Aorta (tissue), 5 donors: ENCODE measurements around the gene PSMB9. TPM values are rescaled to one million over a fixed set of nuclear protein-coding genes. Genes with fewer than 3 reads are reported as not detected.
"Not testable (repeated sequence)": the region's sequence is repeated elsewhere in the genome, so short reads cannot be mapped to it uniquely, and the experiment has no call there.

Source experiments
- ATAC-seq: fragments of 200-7000 bp; cut with Tn5 transposase; one replicate; pipeline ENCODE4 v1.9.1; 2022; ENCODE audit warnings: moderate library complexity; ENCODE audit not compliant: low FRiP score
- DNase-seq, 2 donors: peaks; one replicate each; pipeline ENCODE4 v3.0.0-alpha.2; 2020
- H3K27ac ChIP-seq, 2 donors: one replicate each; pipeline ENCODE4 v1.5.1; 2013; ENCODE audit warnings: low read length in 2 of 2, mild to moderate bottlenecking in 2 of 2, moderate library complexity in 2 of 2, control low read depth in 1 of 2, inconsistent platforms in 1 of 2, low read depth in 1 of 2
- H3K27me3 ChIP-seq, 2 donors: one replicate each; pipeline ENCODE4 v1.6.1; 2013; ENCODE audit warnings: control low read depth in 1 of 2, low read length in 1 of 2, mild to moderate bottlenecking in 1 of 2, moderate library complexity in 1 of 2; ENCODE audit not compliant: insufficient read depth in 2 of 2, control insufficient read depth in 1 of 2
- H3K36me3 ChIP-seq, 2 donors: one replicate each; pipeline ENCODE4 v1.6.1; 2013; ENCODE audit warnings: control low read depth in 1 of 2, low read length in 1 of 2, mild to moderate bottlenecking in 1 of 2; ENCODE audit not compliant: insufficient read depth in 2 of 2, control insufficient read depth in 1 of 2
- H3K4me1 ChIP-seq, 2 donors: one replicate each; pipeline ENCODE4 v1.6.1; 2013; ENCODE audit warnings: low read length in 2 of 2, control low read depth in 1 of 2, mild to moderate bottlenecking in 1 of 2, moderate library complexity in 1 of 2; ENCODE audit not compliant: insufficient read depth in 2 of 2, control insufficient read depth in 1 of 2
- H3K4me3 ChIP-seq, 2 donors: one replicate each; pipeline ENCODE4 v1.5.1; 2013; ENCODE audit warnings: low read length in 2 of 2, control low read depth in 1 of 2, mild to moderate bottlenecking in 1 of 2
- H3K9me3 ChIP-seq: one replicate; pipeline ENCODE4 v1.6.1; 2013; ENCODE audit warnings: mild to moderate bottlenecking, low read length; ENCODE audit not compliant: control insufficient read depth
- WGBS, 2 donors: extraction: QIAGEN DNeasy Blood & Tissue Kit; methylation state at CpG; one replicate each; pipeline ENCODE4 v1.1.7; 2013; 5-methylcytosine and 5-hydroxymethylcytosine counted together
- intact Hi-C, 2 donors: fragments of 100-400 bp; cut with DNase I; formaldehyde crosslinking; loops; one replicate each; pipeline versions ENCODE4 v1.14.2 to v1.15.0; 2022
- polyA plus RNA-seq, 2 donors: library from polyadenylated mRNA; stranded (reverse); fragments of 200-250 nt; gene quantifications; one replicate each; pipeline ENCODE4 v1.2.3, GENCODE V29; 2013
- total RNA-seq, 2 donors: library from RNA; stranded (reverse); fragmentation: NEBNext Ultra II Directional; extraction: Animal tissue kit (Norgen Biotek cat#: 25700); gene quantifications; one replicate each; pipeline ENCODE4 v1.2.1, GENCODE V29; 2021
- donor health status: healthy with polysubstance abuse.
- donor health status: Bipolar disorder and iron deficiency.
- donor health status: DM: no; HTN: no; CAD: no.
- donor health status: DM: no; HTN: no; CAD: no.
- donor health status: DM: yes; HTN: yes; CAD: no.

Gene PSMB9
- total and polyA plus RNA-seq, 4 donors = 24.9 to 42.8 (median 33.3) TPM

DNA sequence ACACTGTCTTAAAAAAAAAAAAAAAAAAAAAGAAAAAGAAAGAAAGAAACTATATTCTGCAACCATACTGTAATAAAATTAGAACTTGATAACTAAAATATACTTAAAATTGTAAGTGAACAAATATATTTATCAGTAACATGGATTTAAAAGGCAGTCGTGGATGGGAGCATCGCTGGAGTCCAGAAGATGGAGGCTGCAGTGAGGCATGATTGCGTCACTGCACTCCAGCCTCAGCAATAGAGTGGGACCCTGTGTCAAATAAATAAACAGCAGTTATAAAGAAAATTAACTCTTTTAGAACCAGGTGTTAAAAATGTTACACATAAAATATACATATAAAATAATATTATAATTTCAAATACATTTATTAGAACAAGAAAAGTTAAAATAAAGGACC is 8.7 kb downstream of the PSMB9 start:
- H3K4me1 ChIP-seq = no peaks in the 10 kb centered on the region
- no peaks in the 10 kb centered on the region for H3K27me3 ChIP-seq
- H3K27ac ChIP-seq = no peak overlapping the region
- H3K9me3 ChIP-seq = no peaks in the 10 kb centered on the region
- ATAC-seq (no peak), DNase-seq (no peak)
- no peak overlapping the region for H3K4me3 ChIP-seq
- intact Hi-C loops = no loop called here
- H3K36me3 ChIP-seq = no peaks in the 10 kb centered on the region
- 83 to 85% methylated on average over 3 of the region's 3 CpGs for WGBS, 2 donors

DNA sequence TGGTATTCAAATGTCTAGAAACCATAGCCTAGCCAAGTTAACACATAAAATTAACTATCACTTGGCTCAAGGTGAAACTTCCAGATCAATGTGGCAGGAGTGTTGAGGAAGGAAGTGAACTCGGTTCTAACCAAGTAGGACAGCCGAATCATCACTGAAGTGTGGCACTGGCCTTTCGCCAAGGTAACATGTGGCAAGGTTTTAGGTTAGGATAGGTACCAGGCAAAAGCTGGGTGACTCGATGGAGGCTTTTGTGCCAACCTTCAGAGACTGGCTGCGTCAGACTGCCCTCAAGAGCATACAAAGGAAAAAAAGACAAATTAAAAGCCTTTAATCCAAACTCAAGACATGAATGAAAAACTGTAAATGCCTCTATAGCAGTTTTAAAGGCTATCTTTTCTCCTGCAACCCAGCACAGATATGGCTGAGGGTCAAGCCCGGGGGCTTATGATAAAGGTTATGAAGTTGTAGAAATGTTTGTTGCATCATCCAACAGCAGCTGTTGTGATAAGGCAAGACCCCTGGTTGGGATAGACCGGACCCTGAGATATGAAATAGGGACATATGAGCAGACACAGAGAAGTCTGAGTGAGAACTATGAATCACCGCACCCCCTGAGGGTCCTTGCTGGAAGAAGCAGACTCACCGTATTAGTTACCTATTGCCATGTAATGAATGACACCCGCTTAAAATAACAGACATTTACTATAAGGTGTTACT is 11.9 kb downstream of the PSMB9 start:
- WGBS, 2 donors = 71 to 72% methylated on average over 10 of the region's 10 CpGs
- H3K27ac ChIP-seq = no peak overlapping the region
- no peaks in the 10 kb centered on the region for H3K4me1 ChIP-seq
- no peak overlapping the region for H3K4me3 ChIP-seq
- H3K36me3 ChIP-seq = no peaks in the 10 kb centered on the region
- H3K9me3 ChIP-seq = no peaks in the 10 kb centered on the region
- ATAC-seq (no peak), DNase-seq (no peak)
- no peaks in the 10 kb centered on the region for H3K27me3 ChIP-seq
- intact Hi-C loops = loop anchor here (5.0 kb wide), 2 partner anchors 34 to 39 kb away; no protein-coding TSS in a partner anchor

DNA sequence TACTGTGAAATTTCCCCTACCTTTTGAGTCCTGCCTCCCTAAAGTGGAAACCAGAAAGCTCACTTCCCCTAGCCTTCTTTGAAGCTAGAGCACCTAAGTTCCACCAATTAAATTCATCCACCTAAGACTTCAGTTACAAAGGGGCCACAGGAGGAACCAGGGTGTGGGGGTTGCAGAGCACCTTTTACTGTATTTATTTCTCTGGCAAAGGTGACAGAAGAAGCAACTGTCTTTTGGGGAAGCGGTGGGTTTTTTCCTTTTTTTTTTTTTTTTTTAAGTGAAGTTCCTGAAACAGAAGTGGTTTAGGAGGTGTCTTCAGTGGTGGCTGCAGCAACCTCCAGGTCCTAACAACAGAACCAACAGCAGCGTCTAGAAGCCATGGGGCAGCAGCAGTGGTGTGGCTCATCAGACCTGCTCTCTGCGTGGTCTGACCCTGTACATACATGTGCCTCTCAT is 13.1 kb downstream of the PSMB9 start:
- intact Hi-C loops = loop anchor here (5.0 kb wide), 2 partner anchors 35 to 40 kb away; no protein-coding TSS in a partner anchor
- no peak overlapping the region for H3K27ac ChIP-seq
- ATAC-seq = no peak

DNA sequence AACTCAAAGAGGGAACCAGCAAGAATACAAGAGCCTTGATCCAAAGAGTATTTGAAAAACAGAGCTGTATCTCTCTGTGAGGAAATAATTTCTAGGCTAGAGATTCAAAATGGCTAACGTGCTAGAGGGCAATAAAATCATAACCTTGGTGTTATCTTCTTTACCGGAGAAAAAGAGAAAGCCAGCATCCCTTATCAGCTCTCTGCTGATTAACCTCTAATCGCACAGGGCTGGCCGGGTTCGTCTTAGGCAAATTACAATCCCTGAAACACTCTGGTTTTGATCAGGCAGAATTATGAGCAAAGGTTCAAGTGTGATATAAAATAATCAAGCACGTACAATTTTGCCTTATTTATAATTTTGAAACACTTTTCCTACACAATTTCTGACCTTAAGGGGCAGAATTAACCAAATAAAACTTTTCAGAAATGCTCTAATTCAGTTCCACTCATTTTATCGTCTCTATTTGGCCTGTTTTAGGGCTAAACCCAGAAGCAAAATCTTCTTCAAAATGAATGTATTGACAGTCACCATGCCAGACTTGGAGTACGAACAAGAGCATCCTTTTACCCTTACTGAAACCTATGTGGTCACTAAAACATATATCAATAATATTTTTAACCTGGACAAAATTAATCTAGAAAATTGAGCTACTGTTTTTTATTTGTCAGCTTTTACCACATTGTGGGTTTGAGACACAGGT is 13.7 kb downstream of the PSMB9 start:
- ATAC-seq (no peak), DNase-seq (no peak)
- H3K36me3 ChIP-seq = no peaks in the 10 kb centered on the region
- H3K27me3 ChIP-seq = no peaks in the 10 kb centered on the region
- no peaks in the 10 kb centered on the region for H3K9me3 ChIP-seq
- no peak overlapping the region for H3K4me3 ChIP-seq
- WGBS, 2 donors = 51 to 53% methylated on average over 8 of the region's 8 CpGs
- intact Hi-C loops = loop anchor here (1.0 to 5.0 kb wide), 3 partner anchors 29 to 40 kb away; partner anchors contain the start of gene TAP2 (in 1 of the 2)
- no peaks in the 10 kb centered on the region for H3K4me1 ChIP-seq
- H3K27ac ChIP-seq = no peak overlapping the region

More for the DNA sequence above, 13.1 kb downstream of the PSMB9 start:
- 63 to 76% methylated on average over 3 of the region's 3 CpGs for whole genome bisulfite sequencing, 2 donors
- Histone ChIP-seq H3K4me3 (no peak overlapping the region), H3K4me1 (no peaks in the 10 kb centered on the region), H3K36me3 (no peaks in the 10 kb centered on the region), H3K27me3 (no peaks in the 10 kb centered on the region), H3K9me3 (no peaks in the 10 kb centered on the region)
- no peak for DNase-seq

DNA sequence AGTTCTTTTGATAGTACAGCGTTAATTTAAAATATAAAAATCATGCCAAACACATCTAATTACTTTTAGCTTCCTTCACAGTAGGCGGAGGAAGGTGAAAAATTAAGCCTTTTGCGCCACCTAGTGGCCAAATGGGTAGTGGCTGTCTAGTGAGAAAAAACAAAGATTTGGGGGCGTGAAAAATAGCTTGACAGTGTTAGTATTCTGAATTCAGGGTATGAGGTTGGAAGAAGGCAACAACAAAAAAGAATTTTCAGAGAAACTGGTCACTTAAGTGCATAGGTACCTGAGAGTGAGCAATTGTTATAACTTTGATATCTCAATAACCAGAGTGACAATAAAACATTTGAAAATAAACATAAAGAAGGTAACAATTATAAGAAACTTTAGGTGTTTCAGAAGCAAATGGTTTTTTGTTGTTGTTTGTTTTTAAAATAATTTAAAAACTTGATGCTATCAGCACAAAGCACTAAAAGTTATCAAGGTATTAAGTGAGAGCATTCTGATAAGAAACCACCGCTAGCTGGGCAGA is 14.3 kb downstream of the PSMB9 start:
- intact Hi-C loops = loop anchor here (1.0 to 5.0 kb wide), 3 partner anchors 30 to 41 kb away; partner anchors contain the start of gene TAP2 (in 1 of the 2)
- Histone ChIP-seq H3K9me3 (no peaks in the 10 kb centered on the region), H3K4me1 (no peaks in the 10 kb centered on the region), H3K27ac (no peak overlapping the region), H3K36me3 (no peaks in the 10 kb centered on the region), H3K4me3 (no peak overlapping the region), H3K27me3 (no peaks in the 10 kb centered on the region)
- 11 to 19% methylated on average over 5 of the region's 5 CpGs for WGBS, 2 donors
- ATAC-seq (peak; percentile 84), DNase-seq (peak; percentile 86 to 92)

DNA sequence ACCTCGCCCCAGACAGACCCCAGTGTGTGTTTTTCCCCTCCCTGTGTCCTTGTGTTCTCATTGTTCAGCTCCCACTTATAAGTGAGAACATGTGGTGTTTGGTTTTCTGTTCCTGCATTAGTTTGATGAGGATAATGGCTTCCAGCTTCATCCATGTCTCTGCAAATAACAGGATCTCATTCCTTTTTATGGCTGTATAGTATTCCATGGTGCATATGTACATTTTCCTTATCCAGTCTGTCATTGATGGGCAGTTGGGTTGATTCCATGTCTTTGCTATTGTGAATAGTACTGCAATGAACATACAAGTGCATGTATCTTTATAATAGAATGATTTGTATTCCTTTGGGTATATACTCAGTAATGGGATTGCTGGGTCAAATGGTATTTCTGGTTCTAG is 20.0 kb downstream of the PSMB9 start:
- DNase-seq, H3K27me3 ChIP-seq, ATAC-seq, H3K27ac ChIP-seq, intact Hi-C loops, H3K9me3 ChIP-seq, H3K4me3 ChIP-seq, H3K4me1 ChIP-seq, H3K36me3 ChIP-seq: not testable (repeated sequence)
- WGBS, 2 donors = 0 to 25% methylated on average over 1 of the region's 1 CpG

DNA sequence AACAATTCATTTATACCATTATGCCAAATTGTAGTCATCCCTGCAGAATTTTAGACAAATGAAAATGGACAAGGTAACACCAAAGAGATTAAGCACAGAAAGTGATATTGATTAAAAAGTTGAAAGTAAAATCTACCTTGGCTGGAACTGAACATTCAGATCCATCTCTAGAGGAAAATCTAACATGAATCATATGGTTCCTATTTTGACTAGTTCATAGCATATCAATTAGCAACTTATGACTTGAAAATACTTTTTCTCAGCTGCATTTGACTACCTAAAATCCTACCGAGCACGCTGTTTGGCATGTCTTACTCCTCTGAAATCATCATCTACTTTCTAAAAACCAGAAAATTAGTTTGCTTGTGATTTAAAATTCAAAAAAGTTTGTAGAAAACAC is 22.6 kb downstream of the PSMB9 start:
- 88 to 92% methylated on average over 2 of the region's 2 CpGs for WGBS, 2 donors
- no peak for ATAC-seq

DNA sequence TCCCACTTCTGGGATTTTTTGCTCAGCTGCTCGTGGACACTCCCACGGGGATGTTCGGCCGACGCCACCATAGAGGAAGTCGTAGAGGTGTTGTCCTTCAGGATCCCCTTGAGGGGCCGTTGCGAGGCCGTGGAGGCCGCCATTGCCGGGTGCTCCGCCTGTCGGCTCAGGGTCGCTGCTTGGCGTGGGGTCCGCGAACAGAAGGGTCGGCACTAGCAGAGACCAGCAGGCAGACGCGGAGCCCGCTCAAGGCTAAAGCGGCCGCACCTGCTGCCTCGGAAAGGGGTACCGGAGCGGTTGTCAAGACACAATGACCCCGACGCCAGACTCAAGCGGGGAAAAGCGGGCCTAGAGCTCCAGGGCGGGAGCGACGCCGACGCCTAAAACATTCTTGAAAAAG is 25.7 kb downstream of the PSMB9 start:
- intact Hi-C loops = no loop called here
- DNase-seq (no peak), ATAC-seq (no peak)
- Histone ChIP-seq H3K27ac (no peak overlapping the region), H3K4me1 (no peaks in the 10 kb centered on the region), H3K27me3 (no peaks in the 10 kb centered on the region), H3K9me3 (no peaks in the 10 kb centered on the region), H3K4me3 (no peak overlapping the region), H3K36me3 (no peaks in the 10 kb centered on the region)
- 31 to 43% methylated on average over 35 of the region's 35 CpGs for WGBS, 2 donors

More for the DNA sequence above, 22.6 kb downstream of the PSMB9 start:
- no peaks in the 10 kb centered on the region for H3K36me3 ChIP-seq
- intact Hi-C loops = no loop called here
- H3K4me1 ChIP-seq = no peaks in the 10 kb centered on the region
- no peak for DNase-seq
- no peaks in the 10 kb centered on the region for H3K27me3 ChIP-seq
- H3K27ac ChIP-seq = no peak overlapping the region
- H3K4me3 ChIP-seq = no peak overlapping the region
- no peaks in the 10 kb centered on the region for H3K9me3 ChIP-seq
